GM12865 (cell line): ENCODE results near the gene HOXC5.

Source experiments
- DNase-seq: peaks from one replicate; pipeline ENCODE4 v3.0.0; 2010; ENCODE audit warnings: low read depth
- H3K4me3 ChIP-seq: 2 replicates; pipeline ENCODE4 v1.5.1; 2011; ENCODE audit warnings: mild to moderate bottlenecking, low read depth, low read length, control low read depth
- CTCF ChIP-seq: IDR thresholded peaks from 2 replicates; pipeline ENCODE4 v1.5.1; 2011; ENCODE audit warnings: low read length, control low read depth, low read depth, inconsistent platforms; ENCODE audit not compliant: insufficient read depth; ENCODE audit errors: missing control alignments

Gene HOXC5

GRCh38 chr12:54032627-54033100 is at the start of gene HOXC5:
Gene HOXC5 (plus strand): TSS chr12:54033050. CDS start chr12:54033123, 73 bp downstream.
- H3K4me3 ChIP-seq = no peak within 1 kb of the TSS
- peak; percentile 73 for DNase-seq
- TF ChIP-seq CTCF = peak; percentile 96

DNA sequence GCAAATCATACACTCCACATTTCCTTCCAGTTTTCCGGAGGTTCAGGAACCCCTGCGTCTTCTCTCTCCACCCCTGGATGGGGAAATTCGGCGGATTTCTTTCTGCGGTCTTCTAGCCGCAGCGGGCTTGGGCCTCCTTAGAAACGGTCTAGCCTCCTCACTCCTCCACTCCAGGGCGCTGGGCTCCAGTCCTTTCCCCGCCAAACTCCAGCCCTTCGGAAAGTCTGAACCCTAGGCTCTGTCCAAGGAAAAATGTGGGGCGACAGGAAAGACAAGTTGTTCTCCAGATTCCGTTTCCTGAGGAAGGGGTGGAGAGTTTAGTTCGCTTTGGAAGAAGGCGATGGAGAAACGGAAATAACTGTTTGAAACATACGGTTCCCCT is 49.3 kb upstream of the HOXC5 start:
- no peak overlapping the region for H3K4me3 ChIP-seq
- no peak for DNase-seq

DNA sequence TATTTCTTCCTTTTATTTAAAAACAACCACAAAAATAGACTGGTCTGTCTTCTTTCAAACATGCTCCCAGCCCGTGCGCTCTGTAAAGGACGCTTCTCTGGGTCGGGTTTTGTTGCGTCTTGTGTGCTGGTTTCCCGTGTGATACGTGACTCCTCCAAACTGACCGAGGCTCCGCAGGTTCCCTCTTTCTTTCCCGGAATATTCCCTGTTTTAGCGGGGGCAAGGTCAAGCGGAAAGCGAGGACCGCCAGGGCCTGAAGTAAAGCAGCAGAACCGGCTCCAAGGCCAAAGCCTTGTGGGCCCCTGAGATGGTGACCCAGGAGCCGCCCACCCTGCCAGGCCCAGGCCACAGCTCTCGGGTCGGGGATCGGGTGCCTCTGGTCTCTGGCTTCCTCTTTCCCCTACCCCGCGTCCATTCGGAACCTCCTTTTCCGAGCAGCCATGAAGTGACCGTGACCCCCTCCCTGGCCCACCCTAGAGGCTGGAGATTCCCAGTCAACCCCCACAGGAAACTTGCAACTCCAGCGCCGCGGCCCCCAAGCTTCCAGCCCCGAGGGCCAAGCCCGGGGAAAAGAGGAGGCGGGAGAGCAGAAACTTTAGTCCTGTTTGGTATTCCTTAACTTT is 48.8 kb upstream of the HOXC5 start:
- no peak for TF ChIP-seq CTCF
- no peak overlapping the region for H3K4me3 ChIP-seq
- no peak for DNase-seq

More for the DNA sequence above, 49.3 kb upstream of the HOXC5 start:
- TF ChIP-seq CTCF = no peak

DNA sequence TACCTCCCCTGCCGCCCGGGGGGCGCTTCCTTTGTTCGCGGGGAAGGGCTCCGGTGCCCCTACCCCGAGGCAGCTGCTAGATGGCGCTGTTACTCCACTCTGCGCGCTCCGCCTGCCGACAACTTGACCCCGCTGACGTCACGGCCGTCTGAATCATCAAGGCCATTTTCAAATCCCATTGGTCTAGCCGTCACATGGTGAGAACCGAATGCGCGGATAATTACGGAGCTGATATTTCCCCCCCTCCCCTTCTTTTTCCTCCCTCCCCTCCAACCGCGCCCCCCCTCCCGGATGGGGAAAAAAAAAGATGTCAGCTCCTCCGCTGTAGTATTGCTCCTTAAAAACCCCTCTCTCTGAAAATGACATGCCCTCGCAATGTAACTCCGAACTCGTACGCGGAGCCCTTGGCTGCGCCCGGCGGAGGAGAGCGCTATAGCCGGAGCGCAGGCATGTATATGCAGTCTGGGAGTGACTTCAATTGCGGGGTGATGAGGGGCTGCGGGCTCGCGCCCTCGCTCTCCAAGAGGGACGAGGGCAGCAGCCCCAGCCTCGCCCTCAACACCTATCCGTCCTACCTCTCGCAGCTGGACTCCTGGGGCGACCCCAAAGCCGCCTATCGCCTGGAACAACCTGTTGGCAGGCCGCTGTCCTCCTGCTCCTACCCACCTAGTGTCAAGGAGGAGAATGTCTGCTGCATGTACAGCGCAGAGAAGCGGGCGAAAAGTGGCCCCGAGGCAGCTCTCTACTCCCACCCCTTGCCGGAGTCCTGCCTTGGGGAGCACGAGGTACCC is 47.8 kb upstream of the HOXC5 start, which contains the start of gene HOXC10:
HOXC10 (plus strand) TSS at position 246 of the 791 bp plus-strand sequence; CDS start at position 360, 114 bp downstream.
- no peak within 1 kb of the TSS; the same call in 1 of the 2 replicates for H3K4me3 ChIP-seq
- TF ChIP-seq CTCF = peak; percentile 72
- DNase-seq = peak; percentile 86

GRCh38 chr12:53985692-53985993 is 47.2 kb upstream of the HOXC5 start:
- no peak for DNase-seq
- H3K4me3 ChIP-seq = no peak overlapping the region
- no peak for TF ChIP-seq CTCF

- DNase-seq = no peak
- H3K4me3 ChIP-seq = no peak overlapping the region
- no peak for TF ChIP-seq CTCF
Observed at GRCh38 chr12:53985994-53986685, 46.7 kb upstream of the HOXC5 start.
